ENCODE data around the gene WDR27.
"Not testable (repeated sequence)": the region's sequence is repeated elsewhere in the genome, so short reads cannot be mapped to it uniquely, and the experiment has no call there.

The WDR27 gene

DNA sequence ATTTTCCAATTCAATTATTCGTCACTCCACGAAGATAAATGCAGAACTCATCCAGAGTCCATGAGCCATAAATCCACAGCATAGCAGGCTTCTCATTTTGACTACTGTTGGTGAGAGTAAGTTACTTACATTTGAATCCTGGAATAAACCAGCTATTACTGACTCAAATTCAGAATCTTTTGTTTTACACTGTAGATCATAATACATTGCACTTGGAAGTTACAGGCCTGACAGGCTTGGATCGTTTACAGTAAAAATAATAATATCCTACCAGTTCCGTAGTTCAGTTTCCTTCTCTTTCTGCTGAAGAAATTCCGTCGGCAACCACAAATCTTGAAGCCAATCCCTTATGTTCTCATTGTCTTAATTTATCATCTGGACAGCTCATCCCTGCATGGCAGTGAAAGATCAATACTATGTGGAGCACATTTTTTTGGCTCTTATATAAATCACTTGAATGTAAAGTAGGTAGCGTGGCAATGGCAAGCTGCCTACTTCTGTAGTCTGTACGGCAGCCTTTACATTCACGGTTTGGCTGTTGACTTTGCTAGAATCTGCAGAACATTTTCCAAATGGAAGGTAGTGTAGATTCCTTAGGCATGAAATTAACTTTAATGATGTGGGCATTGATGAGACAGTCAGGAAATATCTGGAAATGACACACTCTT lies 142.9 kb downstream of the WDR27 start:
- no peak for DNase-seq

DNA sequence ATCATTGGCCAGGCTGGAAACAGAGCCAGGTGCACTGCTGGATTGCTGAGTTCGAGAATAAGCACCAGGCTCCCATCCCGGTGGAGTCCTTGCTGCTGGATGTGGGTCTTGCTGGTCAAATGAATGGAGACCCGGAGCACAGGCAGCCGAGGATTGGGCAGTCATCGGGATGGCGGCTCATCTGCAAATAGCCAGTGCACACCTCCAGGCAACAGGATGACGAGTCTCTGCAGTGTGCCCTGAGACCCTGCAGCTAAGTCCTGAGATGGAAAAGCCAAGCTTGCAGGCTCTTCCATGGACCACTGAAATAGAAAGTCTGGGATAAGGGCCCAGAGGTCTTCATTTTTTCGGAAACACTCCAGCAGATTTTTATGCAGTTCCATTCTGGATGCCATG lies 143.5 kb downstream of the WDR27 start:
- no peak for DNase-seq

DNA sequence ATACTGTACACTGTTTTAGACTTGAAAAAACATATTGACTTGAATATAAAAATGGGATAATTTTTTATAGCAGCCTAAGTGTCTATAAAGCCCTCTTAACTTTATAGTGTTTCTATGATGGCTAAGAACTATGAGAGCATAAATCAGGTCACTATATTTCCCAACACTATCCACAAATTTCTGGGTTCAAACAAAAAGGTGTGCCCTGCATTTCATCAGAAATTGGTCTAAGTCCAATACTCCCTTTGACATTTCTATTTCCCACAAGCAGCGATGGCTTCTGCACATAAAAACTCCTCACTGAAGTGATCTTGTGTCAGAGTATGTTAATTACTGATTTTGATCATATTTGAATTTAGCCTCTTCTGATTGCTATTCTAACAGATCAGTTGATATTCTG lies 143.9 kb downstream of the WDR27 start:
- DNase-seq = no peak

DNA sequence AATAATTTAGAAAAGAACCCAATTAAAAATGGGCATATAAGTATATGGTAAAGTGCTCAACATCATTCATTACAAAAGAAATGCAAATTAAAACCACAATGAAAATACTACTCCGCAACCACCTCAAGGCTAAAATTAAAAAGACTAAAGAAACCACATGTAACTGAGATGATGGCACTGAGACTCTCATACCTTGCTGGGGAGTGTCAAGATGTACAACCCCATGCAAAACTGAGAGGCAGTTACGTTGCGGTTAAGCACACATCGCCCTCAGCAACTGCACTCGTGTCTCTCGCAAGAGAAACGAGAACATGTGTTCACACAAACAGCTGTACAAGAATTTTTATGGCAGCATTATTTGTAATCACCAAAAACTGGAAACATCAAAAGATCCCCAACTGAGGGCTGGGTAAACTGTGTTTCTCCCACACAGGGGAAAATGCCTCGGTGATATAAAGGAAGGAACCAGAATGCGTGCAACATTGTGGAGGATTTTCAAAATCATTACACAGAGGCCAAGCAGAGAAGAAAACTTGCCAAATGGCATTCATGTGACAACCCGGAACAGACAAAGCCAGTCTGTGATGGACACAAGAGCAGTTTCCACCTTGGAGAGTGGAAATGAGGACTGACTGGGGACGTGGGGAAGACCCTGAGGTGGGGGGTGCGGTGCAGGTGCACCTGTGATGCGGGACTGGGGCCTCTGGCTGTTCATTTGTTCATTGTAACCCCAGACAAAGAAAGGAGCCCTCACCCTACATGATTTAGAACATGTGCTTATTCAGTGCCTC lies 144.9 kb downstream of the WDR27 start:
- no peak for DNase-seq

DNA sequence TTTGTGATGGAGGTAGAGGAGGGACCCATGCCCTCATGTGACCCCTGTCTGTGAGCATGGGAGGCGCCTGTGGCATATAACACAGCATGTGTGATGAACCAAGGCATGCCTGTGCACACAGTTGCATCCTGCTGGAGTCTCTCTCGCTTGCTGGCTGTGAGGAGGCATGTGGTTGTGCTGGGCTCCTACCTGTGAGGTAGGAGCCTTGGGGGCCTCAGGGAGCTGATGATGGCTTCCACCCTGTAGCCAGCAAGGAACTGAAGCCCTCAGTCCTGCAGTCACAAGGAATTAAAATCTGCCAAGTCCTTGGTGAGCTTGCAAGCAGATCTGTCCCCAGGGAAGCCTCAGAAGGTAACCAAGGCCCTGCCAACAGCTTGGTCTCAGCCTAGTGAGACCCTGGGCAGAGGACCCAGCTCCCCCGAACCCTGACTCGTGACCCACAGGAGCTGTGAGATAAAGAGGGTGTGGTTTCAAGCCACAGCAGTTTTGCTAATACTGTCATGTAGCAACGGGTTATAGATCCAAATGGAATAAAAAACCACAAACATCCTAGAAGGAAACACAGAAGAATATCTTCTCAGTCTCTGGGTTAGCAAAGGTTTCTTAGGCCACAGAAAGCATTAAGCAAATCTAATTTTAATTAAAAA lies 145.7 kb downstream of the WDR27 start:
- no peak for DNase-seq

DNA sequence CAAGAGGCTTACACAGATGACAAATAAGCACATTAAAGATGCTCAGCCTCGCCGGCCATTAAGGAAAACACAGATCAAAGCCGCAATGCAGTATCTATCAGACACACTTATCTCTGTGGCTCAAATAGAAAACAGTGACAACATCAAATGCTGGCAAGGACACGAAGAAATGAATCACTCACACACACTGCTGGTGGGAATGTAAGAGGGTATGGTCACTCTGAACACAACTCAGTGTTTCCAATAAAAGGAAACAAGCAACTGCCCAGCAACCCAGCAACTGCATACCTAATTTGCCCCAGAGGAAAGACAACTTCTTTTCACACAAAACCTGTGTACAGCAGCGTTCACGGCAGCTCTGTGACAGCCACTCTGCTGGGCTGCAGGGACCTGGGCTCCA lies 155.8 kb downstream of the WDR27 start:
- DNase-seq = no peak

DNA sequence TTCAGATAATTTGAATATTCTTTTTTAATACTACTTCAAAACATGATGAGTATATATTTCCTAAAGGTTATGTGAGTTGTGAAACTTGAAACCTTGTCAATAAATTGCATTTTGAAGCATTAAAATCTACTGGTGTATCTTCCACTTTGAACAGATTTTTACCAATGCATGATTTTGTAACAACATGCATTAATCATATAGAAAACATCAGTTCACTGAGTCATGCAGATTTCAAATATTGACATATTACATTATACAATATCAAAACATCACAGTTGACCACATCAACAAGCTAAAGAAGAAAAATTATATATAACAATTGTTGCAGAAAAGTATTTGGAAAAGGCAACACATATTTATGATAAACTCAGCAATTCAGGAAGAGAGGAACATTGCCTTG lies 158.1 kb downstream of the WDR27 start:
- DNase-seq = no peak

DNA sequence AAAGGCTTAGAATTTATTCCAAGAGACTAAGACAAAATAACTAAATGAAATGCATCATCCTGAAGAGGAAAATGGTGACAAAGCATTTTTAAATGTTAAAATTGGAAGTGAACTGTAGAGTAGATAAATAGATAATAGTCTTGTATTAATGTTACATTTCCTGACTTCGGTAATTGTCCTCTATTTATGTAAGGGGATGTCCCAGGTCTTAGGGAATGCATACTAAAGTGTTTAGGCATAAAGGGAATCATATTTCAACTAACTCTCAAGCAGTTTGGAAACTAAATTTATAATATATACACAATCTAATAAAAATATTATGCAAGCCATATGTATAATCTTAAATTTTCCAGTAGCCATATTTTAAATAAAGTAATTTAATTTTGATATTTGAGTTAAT lies 159.3 kb downstream of the WDR27 start:
- no peak for DNase-seq

DNA sequence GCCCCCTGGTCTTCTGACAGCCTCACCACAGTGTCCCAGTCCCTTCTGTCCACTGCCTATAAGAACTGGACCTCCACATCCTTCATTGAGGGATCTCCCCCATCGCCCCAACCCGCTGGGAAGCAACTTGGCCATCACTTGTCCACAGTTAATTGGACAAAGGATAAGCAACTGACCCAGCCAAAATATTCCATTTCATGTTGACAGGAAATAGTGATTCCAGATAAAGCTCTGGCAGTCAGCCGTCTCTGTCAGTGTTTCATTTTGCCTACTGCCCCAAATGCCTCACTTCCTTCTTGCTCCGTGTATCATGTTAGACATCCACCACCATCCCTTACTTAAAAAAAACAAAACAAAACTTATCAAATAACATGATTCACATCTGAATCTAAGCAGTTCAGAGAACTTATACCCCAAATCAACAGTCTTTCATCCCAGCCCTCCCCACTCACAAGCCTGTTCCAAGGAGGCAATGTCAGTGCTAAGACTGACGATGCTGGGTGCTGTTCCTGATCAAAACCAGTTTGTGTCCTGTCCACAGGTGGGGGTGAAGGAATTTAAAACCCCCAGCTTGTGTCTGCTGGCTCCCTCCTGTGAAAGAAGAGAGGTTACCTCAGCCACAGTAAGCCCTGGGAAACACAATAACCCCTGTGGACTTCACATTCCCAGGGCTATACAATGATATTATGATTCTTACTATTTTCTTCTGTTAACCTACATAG lies 162.5 kb downstream of the WDR27 start:
- no peak for DNase-seq

DNA sequence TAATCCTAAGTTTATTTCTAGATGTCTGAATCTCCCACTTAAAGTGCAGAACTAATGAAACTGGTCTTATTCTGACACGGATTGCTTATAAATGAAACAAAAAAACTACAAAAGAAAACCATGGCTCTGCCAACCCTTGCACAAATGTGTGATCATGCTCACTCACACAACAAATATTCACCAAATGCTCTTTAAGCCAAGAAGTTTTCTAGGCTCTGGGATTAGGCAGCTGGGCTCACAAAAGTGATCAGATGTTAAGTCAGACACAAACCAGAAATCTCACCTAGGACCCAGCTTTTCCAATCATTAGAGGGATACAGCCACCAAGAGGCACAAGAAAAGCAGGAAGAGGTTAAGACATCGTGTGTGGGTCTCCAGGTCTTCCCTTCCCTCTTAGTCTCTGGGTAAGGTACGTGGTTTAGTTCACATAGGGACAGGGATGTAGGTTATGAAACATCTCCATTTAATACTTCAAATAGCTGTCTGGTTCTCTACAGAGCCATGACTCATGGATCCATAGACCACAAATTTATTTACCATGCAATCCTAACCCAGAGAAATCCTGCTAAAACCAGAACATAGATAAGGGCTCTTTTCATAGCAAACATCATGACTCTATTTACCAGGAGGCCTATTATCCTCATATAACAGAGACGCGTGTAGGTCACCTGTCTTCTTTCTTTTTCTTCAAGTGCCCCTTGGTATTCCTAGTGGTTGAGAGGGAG lies 165.2 kb downstream of the WDR27 start:
- no peak for DNase-seq

DNA sequence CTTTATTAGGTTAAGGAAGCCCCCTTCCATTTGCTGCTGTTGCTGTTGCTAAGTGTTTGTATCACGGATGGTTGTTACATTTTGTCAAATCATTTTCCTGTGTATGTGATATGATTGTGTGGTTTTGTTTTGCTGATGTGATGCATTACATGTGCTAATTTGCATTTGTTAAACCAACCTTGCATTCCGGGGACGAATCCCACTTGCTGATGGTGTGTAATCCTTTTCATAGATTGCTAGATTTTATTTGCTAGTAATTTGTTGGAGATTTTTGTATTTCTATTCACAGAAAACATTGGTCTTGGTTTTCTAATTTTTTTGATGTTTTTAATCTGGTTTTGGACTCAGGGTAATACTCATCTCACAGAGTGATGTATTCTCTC lies 167.8 kb downstream of the WDR27 start:
- no peak for DNase-seq

DNA sequence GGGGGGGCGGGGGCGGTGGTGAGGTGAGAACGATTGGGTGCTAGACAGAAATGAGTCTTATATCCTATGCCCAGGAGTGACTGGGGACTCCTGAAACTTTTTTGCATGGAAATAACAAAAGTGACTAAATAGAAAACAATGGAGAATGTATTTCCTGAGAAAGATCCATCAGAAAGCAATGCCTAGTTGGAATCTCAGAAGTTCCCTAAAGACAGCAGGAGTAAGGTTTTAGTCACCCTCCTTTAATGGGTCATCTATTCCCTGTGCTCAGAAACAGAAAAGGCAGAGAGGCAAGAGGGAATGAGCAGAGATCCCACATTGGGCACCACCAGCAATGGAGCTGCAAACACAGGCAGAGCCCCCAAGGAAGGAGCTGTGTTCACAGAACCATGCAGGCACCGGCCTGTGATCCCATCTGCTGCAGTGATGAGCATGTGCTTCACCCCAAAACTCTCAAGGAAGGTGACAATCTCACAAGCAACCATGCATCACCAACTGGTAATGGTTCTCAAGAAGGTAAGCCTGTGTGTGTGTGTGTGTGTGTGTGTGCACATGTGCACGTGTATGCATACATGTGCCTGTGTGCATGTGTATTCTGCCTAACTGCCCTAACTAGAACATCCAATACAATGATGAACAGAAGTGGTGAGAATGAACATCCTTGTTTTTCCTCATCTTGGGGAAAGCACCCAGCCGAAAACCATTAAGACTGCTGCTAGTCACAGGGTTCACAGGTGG lies 168.4 kb downstream of the WDR27 start:
- no peak for DNase-seq

DNA sequence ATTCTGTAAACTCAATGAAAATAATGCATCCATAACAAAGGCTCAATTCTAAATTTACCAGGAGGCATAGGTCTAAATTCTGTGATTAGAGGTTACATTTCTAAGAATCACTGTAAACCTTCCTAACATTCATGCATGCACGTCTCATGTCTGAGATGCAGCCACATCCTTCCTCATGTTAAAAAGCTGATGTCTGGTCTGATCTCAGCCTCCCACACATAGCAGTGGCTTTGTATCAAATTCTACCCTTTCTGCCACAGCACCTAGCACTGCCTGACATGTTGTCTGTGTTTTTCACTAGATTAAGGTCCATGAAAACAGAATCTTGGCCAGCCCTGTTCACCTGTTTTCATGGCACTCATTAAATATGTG lies 171.1 kb downstream of the WDR27 start:
- no peak for DNase-seq

DNA sequence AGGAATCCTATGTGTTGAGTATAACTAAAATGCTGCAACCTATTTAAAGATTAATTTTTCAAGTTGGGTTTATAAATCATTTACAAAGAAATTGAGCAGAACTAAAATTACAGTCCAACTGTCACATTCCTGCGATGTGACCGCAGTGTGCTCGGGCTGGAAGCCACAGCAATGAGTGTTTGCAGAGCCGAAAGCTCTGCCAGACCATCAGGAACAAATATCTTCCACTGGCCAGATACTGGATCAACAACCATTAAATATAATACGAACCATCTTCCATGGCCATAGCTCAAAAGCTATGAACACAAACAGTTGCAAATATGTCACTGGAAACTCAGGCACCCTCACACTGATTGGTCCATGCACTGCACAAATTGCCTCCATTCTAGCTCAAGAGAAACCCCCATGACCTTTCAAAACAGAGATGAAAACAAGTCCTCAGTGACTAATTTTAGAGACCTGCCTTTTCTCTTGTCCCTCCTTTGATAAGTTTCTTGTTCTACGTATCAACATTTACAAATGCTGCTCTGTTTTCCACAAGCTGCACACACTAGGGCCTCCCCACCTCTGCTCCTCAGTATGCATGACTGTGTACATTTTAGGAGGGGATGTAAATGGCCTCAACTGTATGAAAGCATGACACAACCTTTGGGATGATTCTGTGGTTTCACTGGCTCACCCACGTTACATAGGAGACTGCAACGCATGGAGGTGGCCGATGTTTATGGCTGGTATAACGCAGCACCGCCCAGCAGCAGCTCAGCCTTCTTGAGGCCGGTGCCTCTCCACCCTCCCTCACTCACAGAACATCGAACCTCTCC lies 171.7 kb downstream of the WDR27 start:
- DNase-seq = no peak

DNA sequence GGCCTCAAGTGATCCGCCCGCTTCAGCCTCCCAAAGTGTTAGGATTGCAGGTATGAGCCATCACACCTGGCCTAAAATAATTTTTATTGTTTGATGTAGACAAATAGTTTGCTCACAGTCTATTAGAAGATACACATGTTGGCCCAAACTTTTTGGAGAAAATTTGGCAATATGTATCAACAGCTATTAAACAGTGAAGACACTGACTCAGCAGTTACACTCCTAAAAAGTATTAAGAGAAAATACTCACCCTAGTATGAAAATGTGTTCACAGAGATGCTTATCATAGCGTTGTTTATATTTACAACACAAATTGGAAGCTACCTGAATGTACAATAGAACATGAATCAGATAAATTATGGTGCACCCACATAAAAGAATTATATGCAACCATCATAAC lies 173.1 kb downstream of the WDR27 start:
- no peak for DNase-seq

DNA sequence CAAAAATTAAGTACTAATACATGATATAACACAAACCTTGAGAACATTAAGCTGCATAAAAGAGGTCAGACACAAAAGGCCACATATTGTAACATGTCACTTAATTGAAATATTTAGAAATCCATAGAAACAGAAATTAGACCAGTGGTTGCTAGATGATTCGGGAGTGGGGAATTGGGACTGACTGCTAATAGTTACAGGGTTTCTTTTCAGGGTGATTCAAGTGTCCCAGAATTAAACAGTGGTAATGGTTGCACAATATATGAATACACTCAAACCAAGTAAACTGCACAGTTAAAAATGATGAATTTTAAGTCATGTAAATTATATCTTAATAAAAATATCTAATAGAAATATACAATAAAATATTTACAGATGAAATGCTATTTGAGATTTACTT lies 174.5 kb downstream of the WDR27 start:
- DNase-seq = no peak

DNA sequence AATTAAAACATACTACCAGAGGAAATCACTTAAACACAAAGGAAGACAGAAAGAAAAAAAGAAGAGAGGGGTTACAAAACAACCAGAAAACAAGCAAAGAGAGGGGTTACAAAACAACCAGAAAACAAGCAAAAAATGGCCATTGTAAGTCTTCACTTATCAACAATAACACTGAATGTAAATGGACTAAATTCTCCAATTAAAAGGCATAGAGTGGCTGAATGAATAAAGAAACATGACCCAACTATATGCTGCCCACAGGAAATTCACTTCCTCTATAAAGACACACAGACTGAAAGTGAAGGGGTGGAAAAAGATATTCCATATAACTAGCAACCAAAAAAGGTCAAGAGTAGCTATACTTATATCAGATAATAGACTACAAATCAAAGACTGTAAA lies 180.0 kb downstream of the WDR27 start:
- no peak for DNase-seq

DNA sequence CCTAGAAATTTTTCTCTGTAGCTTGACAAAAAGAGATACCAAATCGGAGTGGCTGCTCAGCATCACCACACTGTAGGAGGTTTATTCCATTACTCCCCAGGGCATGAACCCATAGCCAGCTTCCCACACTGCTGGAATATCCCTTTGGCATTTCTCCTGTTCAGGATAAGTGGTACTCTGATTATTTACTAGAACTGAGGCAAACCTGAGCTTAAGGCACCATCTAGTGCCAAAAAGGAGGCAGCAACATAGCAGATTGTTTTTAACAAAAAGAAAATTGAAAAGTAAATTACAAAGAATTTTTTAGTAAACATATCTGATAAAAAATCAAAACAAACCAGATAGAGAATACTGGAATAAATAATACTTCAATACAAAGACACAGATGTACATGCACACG lies 181.7 kb downstream of the WDR27 start:
- DNase-seq = no peak

DNA sequence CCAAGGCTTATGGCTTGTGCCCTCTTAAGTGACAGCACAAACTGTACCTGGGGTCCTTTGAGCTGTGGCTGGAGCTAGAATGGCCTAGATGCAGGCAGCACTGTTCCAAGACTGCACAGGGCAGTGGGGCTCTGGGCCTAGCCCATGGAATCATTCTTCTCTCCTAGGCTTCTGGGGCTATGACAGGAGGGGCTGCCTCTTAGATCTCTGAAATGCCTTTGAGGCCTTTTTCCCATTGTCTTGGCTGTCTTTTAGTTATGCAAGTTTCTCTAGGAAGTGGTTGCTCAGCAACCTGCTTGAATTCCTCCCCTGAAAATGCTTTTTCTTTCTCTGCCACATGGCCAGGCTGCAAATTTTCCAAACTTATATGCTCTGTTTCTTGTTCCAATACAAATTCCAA lies 183.4 kb downstream of the WDR27 start:
- no peak for DNase-seq

DNA sequence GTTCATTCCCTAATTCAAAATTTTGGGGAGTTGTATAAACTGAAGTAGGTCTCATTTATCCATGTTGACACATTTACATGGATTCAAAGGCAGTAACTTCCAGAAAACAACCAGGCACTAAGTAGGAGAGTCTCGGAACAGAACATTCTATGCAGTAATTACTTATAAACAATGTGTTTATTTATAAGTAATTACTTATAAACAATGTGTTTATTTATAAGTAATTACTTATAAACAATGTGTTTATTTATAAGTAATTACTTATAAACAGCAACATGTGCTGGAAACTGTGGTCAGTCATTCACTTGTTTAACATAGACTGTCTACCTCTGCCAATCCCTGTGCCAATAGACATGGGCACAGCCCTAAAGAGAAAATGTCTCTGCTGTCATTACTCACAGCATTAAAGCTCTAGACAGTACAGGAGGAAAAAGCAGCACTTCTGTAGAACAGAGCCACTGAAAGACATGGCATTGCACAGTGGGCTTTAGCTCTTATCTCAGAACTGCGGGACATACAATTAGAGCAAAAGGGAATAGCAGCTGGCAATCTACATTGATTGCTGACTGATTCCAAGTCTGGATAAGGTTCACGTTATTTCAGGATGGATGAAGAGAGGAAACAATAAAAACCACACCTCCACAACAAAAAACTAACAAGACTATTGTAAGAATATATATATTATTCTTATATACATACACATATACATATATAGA lies 188.2 kb downstream of the WDR27 start:
- no peak for DNase-seq

DNA sequence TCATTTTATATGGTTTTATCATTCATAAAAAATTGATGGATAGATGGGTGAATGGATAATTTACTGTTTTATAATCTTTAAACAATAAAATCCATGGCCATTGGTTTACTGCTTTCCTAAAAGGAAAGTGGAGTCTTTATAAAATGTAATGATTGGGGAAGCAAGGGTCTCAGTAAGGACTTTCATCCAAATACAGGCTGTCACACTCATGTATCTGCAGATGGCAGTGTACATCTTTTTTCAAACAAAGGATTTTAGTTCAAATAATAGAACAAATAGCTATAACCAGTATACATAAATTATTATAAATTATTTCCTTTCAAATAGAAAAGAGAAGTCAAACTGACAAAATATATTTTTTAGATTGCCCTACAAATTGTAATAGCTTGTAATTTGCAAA lies 190.0 kb downstream of the WDR27 start:
- not testable (repeated sequence) for DNase-seq
